SW 1271 (cell line): ENCODE measurements around the gene LAMA1.

Experiments used
- DNase-seq, 2 experiments: peaks; one replicate each; lab custom pipeline; 2025; lab: John Stamatoyannopoulos, UW

LAMA1 gene

GRCh38 chr18:6983366-6983765 lies 134.2 kb downstream of the LAMA1 start:
- DNase-seq: no peak

GRCh38 chr18:6982398-6982797 lies 135.2 kb downstream of the LAMA1 start:
- DNase-seq: no peak

GRCh38 chr18:6980363-6980762 lies 137.2 kb downstream of the LAMA1 start:
- no peak for DNase-seq

GRCh38 chr18:6979954-6980353 lies 137.6 kb downstream of the LAMA1 start:
- no peak for DNase-seq

GRCh38 chr18:6976935-6977334 lies 140.7 kb downstream of the LAMA1 start:
- no peak for DNase-seq

GRCh38 chr18:6975084-6975483 lies 142.5 kb downstream of the LAMA1 start:
- DNase-seq: no peak

GRCh38 chr18:6971823-6972478 lies 145.6 kb downstream of the LAMA1 start:
- DNase-seq: no peak

- no peak for DNase-seq
Measured at GRCh38 chr18:6963452-6964097, 154.0 kb downstream of the LAMA1 start.

GRCh38 chr18:6962571-6963451 lies 154.8 kb downstream of the LAMA1 start:
- no peak for DNase-seq

- DNase-seq: no peak
Measured at GRCh38 chr18:6961331-6961730, 156.3 kb downstream of the LAMA1 start.

GRCh38 chr18:6960656-6961055 lies 156.9 kb downstream of the LAMA1 start:
- peak in 1 of 2 experiments; percentile 21 for DNase-seq

- no peak for DNase-seq
Measured at GRCh38 chr18:6960124-6960523, 157.5 kb downstream of the LAMA1 start.

- no peak for DNase-seq
Measured at GRCh38 chr18:6959110-6959509, 158.5 kb downstream of the LAMA1 start.

- no peak for DNase-seq
Measured at GRCh38 chr18:6956999-6957398, 160.6 kb downstream of the LAMA1 start.

- no peak for DNase-seq
Measured at GRCh38 chr18:6956495-6956894, 161.1 kb downstream of the LAMA1 start.

- DNase-seq: no peak
Measured at GRCh38 chr18:6955304-6955703, 162.3 kb downstream of the LAMA1 start.

- no peak for DNase-seq
Measured at GRCh38 chr18:6954501-6954900, 163.1 kb downstream of the LAMA1 start.

- no peak for DNase-seq
Measured at GRCh38 chr18:6951336-6952090, 166.1 kb downstream of the LAMA1 start.

- no peak for DNase-seq
Measured at GRCh38 chr18:6950641-6951040, 167.0 kb downstream of the LAMA1 start.

- no peak for DNase-seq
Measured at GRCh38 chr18:6949800-6950586, 167.6 kb downstream of the LAMA1 start.
